OCI-LY7 (cell line): Measurements from ENCODE around the gene SELENOS. TPM values are rescaled to one million over a fixed set of nuclear protein-coding genes. Genes with fewer than 3 reads are reported as not detected.

Source experiments
- BruUV-seq: library from RNA; stranded (reverse); fragments of 400-500 nt; replicated peaks from 2 replicates; lab custom pipeline; 2021; lab: Mats Ljungman, UMichigan
- CTCF ChIA-PET: fragments of 300-600 bp; sonication (Branson Sonifier 250); formaldehyde crosslinking; loops from one replicate; lab custom pipeline; 2022; ENCODE audit warnings: antibody characterized with exemption; ENCODE audit not compliant: unreplicated experiment; lab: Charles Lee
- POLR2A ChIA-PET: fragments of 300-600 bp; sonication (Branson Sonifier 250); formaldehyde crosslinking; loops from one replicate; lab custom pipeline; 2022; ENCODE audit warnings: antibody characterized with exemption; lab: Charles Lee
- DNase-seq: peaks from one replicate; pipeline ENCODE4 v3.0.0-alpha.2; 2015; ENCODE audit warnings: low spot score
- H2AFZ ChIP-seq: fragments of 200-600 bp; sonication (generic), shearing (Covaris generic); 2 replicates; pipeline ENCODE4 v1.6.1; 2014; ENCODE audit warnings: mild to moderate bottlenecking, antibody characterized with exemption, low read length, moderate library complexity
- H3K27ac ChIP-seq: fragments of 200-600 bp; sonication (generic); 2 replicates; pipeline ENCODE4 v1.5.1; 2014; ENCODE audit warnings: mixed run types, low read depth, mild to moderate bottlenecking, moderate library complexity, low read length, inconsistent platforms; ENCODE audit not compliant: poor library complexity, severe bottlenecking
- H3K36me3 ChIP-seq: fragments of 200-600 bp; sonication (generic); 2 replicates; pipeline ENCODE4 v1.6.1; 2014; ENCODE audit warnings: mild to moderate bottlenecking, antibody characterized with exemption, low read length, moderate library complexity, mixed read lengths; ENCODE audit not compliant: insufficient read depth
- H3K4me1 ChIP-seq: fragments of 200-600 bp; sonication (generic); 2 replicates; pipeline ENCODE4 v1.5.1; 2014; ENCODE audit warnings: mild to moderate bottlenecking, low read length; ENCODE audit not compliant: insufficient read depth, poor library complexity, severe bottlenecking
- H3K4me2 ChIP-seq: fragments of 200-600 bp; sonication (generic); 2 replicates; pipeline ENCODE4 v1.6.1; 2014; ENCODE audit warnings: mild to moderate bottlenecking, low read length
- H3K4me3 ChIP-seq: fragments of 200-600 bp; sonication (generic); 2 replicates; pipeline ENCODE4 v1.5.1; 2014; ENCODE audit warnings: mild to moderate bottlenecking, low read depth, low read length; ENCODE audit not compliant: poor library complexity, severe bottlenecking
- H3K79me2 ChIP-seq: fragments of 200-600 bp; sonication (generic); 2 replicates; pipeline ENCODE4 v1.6.1; 2016; ENCODE audit warnings: low read depth, mild to moderate bottlenecking, low read length, moderate library complexity, mixed read lengths; ENCODE audit not compliant: insufficient read depth
- H3K9me2 ChIP-seq: fragments of 200-600 bp; sonication (generic); 2 replicates; pipeline ENCODE4 v1.6.1; 2016; ENCODE audit warnings: mild to moderate bottlenecking, low read length, mixed read lengths; ENCODE audit not compliant: insufficient read depth
- H3K9me3 ChIP-seq: fragments of 200-600 bp; sonication (generic); 2 replicates; pipeline ENCODE4 v1.6.1; 2014; ENCODE audit warnings: mild to moderate bottlenecking, mixed run types, low read length, mixed read lengths
- H4K20me1 ChIP-seq: fragments of 200-600 bp; sonication (generic); 2 replicates; pipeline ENCODE4 v1.6.1; 2014; ENCODE audit warnings: mild to moderate bottlenecking, antibody characterized with exemption, low read length, moderate library complexity, mixed read lengths; ENCODE audit not compliant: insufficient read depth
- EZH2phosphoT487 ChIP-seq: fragments of 200-600 bp; sonication (generic); IDR thresholded peaks from 2 replicates; pipeline ENCODE4 v1.6.1; 2018; ENCODE audit warnings: low read depth, borderline replicate concordance, mild to moderate bottlenecking, mixed run types, antibody characterized with exemption, low read length, moderate library complexity, mixed read lengths
- intact Hi-C: fragments of 100-400 bp; cut with micrococcal nuclease; formaldehyde crosslinking; loops from one replicate; pipeline ENCODE4 v1.10.0; 2022; ENCODE audit not compliant: unreplicated experiment
- total RNA-seq, 2 experiments: library from RNA; depleted of rRNA in 1 of 2; stranded (reverse); fragments of >200 nt in 1 of 2; shearing (Covaris generic) in 1 of 2; gene quantifications; 2 replicates each; pipeline ENCODE4 v1.2.3, GENCODE V29; 2014 to 2022
- TF ChIP-seq, protein P1 (sequence below): fragments of 200-600 bp; sonication (generic); conservative IDR thresholded peaks from 2 replicates; pipeline ENCODE4 v1.5.1; 2014; ENCODE audit warnings: mild to moderate bottlenecking, antibody characterized with exemption, low read length, moderate library complexity, mixed read lengths

SELENOS gene
- total RNA-seq, 2 experiments from 2014 or later, result 29.1 to 36.1 TPM

DNA sequence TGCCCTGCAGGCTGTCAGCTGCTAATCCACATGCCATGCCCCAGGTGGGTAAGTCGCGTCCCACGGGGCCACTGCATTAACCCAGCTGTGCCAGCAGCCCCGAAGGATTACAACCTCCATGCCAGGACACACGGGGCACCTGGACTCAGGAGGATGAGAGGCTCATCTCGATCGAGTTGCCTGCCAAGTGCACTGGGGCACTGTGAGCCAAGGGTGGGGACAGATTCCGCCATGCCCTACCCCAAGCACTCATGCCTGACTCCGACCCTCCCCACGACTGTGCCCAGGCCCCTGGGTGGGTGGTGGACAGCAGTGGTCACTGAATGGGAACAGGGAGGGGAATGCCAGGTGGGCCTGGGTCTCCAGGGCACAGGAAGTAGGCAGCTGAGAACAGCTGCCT is 38.5 kb upstream of the SELENOS start:
- no peaks in the 10 kb centered on the region for H3K4me1 ChIP-seq
- BruUV-seq, result no TSS peak
- DNase-seq, result no peak
- H3K4me3 ChIP-seq, result no peak overlapping the region
- H3K4me2 ChIP-seq, result no peak overlapping the region
- no peak overlapping the region for H3K27ac ChIP-seq
- H4K20me1 ChIP-seq, result no peaks in the 10 kb centered on the region
- CTCF ChIA-PET, result no interaction called here
- TF ChIP-seq, protein P1, sequence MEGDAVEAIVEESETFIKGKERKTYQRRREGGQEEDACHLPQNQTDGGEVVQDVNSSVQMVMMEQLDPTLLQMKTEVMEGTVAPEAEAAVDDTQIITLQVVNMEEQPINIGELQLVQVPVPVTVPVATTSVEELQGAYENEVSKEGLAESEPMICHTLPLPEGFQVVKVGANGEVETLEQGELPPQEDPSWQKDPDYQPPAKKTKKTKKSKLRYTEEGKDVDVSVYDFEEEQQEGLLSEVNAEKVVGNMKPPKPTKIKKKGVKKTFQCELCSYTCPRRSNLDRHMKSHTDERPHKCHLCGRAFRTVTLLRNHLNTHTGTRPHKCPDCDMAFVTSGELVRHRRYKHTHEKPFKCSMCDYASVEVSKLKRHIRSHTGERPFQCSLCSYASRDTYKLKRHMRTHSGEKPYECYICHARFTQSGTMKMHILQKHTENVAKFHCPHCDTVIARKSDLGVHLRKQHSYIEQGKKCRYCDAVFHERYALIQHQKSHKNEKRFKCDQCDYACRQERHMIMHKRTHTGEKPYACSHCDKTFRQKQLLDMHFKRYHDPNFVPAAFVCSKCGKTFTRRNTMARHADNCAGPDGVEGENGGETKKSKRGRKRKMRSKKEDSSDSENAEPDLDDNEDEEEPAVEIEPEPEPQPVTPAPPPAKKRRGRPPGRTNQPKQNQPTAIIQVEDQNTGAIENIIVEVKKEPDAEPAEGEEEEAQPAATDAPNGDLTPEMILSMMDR, result no peak
- no peak for TF ChIP-seq EZH2phosphoT487
- H3K79me2 ChIP-seq, result no peaks in the 10 kb centered on the region
- POLR2A ChIA-PET, result no interaction called here
- intact Hi-C loops, result no loop called here
- no peak overlapping the region for H2AFZ ChIP-seq
- H3K9me3 ChIP-seq, result no peaks in the 10 kb centered on the region
- H3K9me2 ChIP-seq, result no peaks in the 10 kb centered on the region
- H3K36me3 ChIP-seq, result no peaks in the 10 kb centered on the region

DNA sequence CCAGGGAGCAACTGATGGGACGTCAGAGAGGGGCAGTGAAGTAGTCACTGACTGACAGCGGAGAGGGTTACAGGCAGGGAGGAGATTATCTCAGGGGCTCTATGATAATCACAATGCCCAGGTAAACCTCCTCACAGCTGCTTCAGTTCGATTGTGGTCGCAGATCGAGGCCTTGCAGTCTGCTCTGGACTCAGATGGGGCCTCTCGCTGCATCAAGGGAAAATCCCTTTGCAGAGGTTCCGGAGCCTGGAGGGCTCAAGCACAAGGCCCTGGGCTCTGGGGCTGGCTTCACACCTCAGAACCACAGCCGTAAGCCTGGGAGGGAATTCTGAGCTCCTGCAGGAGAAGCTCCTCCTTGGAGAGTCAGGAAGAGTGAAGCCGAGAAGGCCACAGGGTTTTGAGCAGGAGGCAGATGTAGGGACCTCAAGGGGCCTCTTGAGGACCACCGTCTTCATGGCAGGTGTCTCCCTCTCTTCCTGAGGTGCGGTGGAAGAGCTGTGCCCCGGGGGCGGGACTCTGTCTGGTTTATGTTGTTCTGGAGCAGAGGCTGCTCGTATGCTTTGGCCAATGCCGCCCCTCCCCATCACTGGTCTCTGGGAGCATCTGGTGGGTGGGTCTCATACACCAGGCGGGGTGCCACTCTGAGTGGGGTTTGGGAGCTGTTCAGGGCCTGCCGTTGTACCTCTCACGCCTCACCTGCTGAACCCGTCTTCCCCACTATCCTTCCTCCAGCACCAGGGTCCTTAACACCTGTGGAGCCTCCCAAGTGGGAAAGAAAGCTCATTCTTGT is 37.2 kb upstream of the SELENOS start:
- no peak overlapping the region for H3K4me3 ChIP-seq
- no peak for DNase-seq
- H3K4me1 ChIP-seq, result no peaks in the 10 kb centered on the region
- H3K4me2 ChIP-seq, result no peak overlapping the region
- CTCF ChIA-PET, result no interaction called here
- no peaks in the 10 kb centered on the region for H3K9me2 ChIP-seq
- H2AFZ ChIP-seq, result no peak overlapping the region
- H3K79me2 ChIP-seq, result no peaks in the 10 kb centered on the region
- TF ChIP-seq EZH2phosphoT487, result no peak
- TF ChIP-seq, protein P1, result no peak
- H3K9me3 ChIP-seq, result no peaks in the 10 kb centered on the region
- H3K27ac ChIP-seq, result no peak overlapping the region
- POLR2A ChIA-PET, result interaction anchor here (0.9 kb wide), 1 partner anchor 96 kb away, joined by 3 read pairs; no protein-coding TSS in a partner anchor
- intact Hi-C loops, result no loop called here
- no TSS peak for BruUV-seq
- H3K36me3 ChIP-seq, result no peaks in the 10 kb centered on the region
- no peaks in the 10 kb centered on the region for H4K20me1 ChIP-seq
